OCI-LY1 (cell line): ENCODE data around the gene ARHGDIG.

Source experiments
- EZH2 ChIP-seq: fragments of 200-600 bp; sonication (generic), shearing (Covaris generic); IDR thresholded peaks from 2 replicates; pipeline ENCODE4 v1.8.0; 2017; ENCODE audit warnings: borderline replicate concordance, mixed run types, mild to moderate bottlenecking, antibody characterized with exemption, low read length, moderate library complexity, mixed read lengths
- TF ChIP-seq, protein P1 (sequence below): fragments of 200-600 bp; sonication (generic), shearing (Covaris generic); IDR thresholded peaks from 2 replicates; pipeline ENCODE4 v1.5.1; 2017; ENCODE audit warnings: mild to moderate bottlenecking, antibody characterized with exemption, low read length, moderate library complexity, mixed read lengths

DNA sequence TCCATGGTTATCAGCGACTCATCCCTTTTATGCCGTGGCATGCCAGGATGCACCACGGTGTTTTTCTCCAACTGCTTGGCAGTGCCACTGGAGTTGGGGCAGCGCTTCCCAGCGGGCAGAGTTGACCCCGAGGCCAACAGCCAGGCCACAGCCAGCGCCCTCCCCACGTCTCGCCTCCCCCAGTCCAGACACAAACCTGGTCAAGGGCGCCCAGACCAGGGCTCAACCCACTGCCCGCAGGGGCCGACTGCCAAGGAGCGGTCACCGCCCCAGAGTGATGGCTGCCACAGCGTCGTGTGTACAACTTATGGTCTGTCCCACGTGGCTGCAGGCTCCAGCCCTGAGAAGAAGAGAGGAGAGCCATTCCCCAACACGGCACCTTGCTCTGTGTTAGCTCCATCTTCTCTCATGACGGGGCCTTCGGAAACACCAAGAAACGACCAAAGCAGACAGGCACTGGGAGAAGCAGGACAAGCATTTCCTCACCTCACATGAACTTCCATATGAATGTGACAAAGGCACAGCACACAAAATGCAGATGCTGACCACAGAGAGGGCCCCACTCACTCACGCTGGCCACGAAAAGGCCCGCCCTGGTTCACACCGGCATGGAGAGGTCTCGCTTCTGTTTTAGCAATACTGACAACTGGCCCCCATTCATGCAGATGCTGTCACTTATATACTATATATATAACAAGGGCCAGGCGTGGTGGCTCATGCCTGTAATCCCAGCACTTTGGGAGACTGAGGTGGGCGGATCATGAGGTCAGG, 45.2 kb downstream of the ARHGDIG start:
- TF ChIP-seq, protein P1, sequence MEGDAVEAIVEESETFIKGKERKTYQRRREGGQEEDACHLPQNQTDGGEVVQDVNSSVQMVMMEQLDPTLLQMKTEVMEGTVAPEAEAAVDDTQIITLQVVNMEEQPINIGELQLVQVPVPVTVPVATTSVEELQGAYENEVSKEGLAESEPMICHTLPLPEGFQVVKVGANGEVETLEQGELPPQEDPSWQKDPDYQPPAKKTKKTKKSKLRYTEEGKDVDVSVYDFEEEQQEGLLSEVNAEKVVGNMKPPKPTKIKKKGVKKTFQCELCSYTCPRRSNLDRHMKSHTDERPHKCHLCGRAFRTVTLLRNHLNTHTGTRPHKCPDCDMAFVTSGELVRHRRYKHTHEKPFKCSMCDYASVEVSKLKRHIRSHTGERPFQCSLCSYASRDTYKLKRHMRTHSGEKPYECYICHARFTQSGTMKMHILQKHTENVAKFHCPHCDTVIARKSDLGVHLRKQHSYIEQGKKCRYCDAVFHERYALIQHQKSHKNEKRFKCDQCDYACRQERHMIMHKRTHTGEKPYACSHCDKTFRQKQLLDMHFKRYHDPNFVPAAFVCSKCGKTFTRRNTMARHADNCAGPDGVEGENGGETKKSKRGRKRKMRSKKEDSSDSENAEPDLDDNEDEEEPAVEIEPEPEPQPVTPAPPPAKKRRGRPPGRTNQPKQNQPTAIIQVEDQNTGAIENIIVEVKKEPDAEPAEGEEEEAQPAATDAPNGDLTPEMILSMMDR: no peak
- no peak for TF ChIP-seq EZH2
